Renal pelvis (tissue), 12 donors: ENCODE data around the gene RNF17. TPM values are rescaled to one million over a fixed set of nuclear protein-coding genes. Genes with fewer than 3 reads are reported as not detected.
A peak's percentile ranks its signal among the peaks of the same experiment; 100 is the strongest.
"Not testable (repeated sequence)": the region's sequence is repeated elsewhere in the genome, so short reads cannot be mapped to it uniquely, and the experiment has no call there.

ENCODE experiments used
- DNase-seq: peaks from one replicate; pipeline ENCODE4 v3.0.0-alpha.2; 2013
- long read RNA-seq, 16 experiments: transcript quantifications; one replicate each; lab custom pipeline, GENCODE V29; 2026
- polyA plus RNA-seq, 3 donors: library from polyadenylated mRNA; unstranded; fragments of 120-200 nt; gene quantifications; one replicate each; pipeline ENCODE4 v1.2.1, GENCODE V29; 2013; ENCODE audit not compliant: insufficient read length in 3 of 3

Gene RNF17, protein sequence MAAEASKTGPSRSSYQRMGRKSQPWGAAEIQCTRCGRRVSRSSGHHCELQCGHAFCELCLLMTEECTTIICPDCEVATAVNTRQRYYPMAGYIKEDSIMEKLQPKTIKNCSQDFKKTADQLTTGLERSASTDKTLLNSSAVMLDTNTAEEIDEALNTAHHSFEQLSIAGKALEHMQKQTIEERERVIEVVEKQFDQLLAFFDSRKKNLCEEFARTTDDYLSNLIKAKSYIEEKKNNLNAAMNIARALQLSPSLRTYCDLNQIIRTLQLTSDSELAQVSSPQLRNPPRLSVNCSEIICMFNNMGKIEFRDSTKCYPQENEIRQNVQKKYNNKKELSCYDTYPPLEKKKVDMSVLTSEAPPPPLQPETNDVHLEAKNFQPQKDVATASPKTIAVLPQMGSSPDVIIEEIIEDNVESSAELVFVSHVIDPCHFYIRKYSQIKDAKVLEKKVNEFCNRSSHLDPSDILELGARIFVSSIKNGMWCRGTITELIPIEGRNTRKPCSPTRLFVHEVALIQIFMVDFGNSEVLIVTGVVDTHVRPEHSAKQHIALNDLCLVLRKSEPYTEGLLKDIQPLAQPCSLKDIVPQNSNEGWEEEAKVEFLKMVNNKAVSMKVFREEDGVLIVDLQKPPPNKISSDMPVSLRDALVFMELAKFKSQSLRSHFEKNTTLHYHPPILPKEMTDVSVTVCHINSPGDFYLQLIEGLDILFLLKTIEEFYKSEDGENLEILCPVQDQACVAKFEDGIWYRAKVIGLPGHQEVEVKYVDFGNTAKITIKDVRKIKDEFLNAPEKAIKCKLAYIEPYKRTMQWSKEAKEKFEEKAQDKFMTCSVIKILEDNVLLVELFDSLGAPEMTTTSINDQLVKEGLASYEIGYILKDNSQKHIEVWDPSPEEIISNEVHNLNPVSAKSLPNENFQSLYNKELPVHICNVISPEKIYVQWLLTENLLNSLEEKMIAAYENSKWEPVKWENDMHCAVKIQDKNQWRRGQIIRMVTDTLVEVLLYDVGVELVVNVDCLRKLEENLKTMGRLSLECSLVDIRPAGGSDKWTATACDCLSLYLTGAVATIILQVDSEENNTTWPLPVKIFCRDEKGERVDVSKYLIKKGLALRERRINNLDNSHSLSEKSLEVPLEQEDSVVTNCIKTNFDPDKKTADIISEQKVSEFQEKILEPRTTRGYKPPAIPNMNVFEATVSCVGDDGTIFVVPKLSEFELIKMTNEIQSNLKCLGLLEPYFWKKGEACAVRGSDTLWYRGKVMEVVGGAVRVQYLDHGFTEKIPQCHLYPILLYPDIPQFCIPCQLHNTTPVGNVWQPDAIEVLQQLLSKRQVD (N-terminal part only)
- under 1 TPM in 1 of 3 donors, not detected in 2; 0.16 TPM for polyA plus RNA-seq
- long read RNA-seq, donor 1: 0 reads
- long read RNA-seq, donor 2: 0 reads
- long read RNA-seq, donor 3: 0 reads
- long read RNA-seq, donor 4: 0 reads
- long read RNA-seq, donor 5, partial matches to known transcripts: 6 of 6 reads
- long read RNA-seq, donor 5, other reads (novel, unspliced or antisense): 0 of 6 reads
- long read RNA-seq, donor 6: 0 reads
- long read RNA-seq, donor 7: 0 reads
- long read RNA-seq, donor 8: 0 reads
- long read RNA-seq, donor 9: 0 reads
- long read RNA-seq, donor 10: 0 reads
- long read RNA-seq, donor 11: 0 reads
- long read RNA-seq, donor 12: 0 reads
- long read RNA-seq, donor 13: 0 reads
- long read RNA-seq, donor 14: 0 reads
- long read RNA-seq, donor 15: 0 reads
- long read RNA-seq, donor 16: 0 reads

DNA sequence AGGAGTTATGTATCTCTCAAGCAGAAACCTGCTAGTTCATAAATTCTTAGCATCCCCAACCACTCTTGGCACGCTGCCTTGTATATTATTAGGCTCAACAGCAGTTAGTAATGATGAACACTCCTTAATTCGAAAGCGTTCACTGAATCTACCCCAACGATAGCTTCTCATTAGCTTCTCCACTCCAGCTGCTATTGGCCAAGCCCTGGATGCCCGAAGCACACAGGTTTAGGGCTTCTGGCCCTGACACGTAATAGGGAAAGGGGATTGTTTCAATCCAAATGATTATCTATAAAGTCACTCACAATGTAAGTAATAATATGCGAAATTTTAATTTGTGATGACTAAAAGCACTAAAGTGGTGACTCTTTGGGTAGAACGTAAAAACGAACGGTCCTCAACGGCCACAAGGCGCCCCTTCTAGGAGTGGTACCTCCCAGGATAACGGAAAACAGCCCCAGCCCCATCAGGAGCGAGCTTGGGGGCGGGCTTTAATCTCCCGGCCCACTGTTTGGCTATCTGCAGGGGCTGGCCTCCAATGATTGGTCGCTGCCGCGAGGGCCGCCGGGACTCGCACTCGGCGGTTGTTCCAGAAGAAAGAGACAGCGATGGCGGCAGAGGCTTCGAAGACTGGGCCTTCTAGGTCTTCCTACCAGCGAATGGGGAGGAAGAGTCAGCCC, at the start of gene RNF17:
Gene RNF17 (plus strand): TSS at position 574 of the 680 bp plus-strand sequence. CDS start 35 bp downstream, at position 609.
- DNase-seq: no peak

DNA sequence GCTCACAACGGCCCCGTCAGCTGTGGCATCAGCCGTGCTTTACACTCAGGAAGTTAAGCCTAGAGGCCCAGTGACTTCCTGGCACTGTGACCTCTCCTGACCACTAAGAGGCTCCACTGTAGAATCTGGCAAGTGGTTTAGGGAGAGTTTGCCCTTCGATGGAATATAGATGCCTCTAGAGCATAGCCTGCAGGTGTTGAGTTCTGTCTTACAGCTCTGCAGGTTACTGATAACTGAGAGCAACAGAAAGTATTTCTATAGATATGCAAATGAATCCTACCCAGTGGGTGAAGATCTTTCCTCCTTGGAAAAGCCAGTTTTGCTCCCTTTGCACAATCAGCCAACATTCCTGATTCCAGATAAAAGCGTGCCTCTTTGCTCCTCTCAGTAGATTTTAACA, 48.0 kb upstream of the RNF17 start:
- no peak for DNase-seq

DNA sequence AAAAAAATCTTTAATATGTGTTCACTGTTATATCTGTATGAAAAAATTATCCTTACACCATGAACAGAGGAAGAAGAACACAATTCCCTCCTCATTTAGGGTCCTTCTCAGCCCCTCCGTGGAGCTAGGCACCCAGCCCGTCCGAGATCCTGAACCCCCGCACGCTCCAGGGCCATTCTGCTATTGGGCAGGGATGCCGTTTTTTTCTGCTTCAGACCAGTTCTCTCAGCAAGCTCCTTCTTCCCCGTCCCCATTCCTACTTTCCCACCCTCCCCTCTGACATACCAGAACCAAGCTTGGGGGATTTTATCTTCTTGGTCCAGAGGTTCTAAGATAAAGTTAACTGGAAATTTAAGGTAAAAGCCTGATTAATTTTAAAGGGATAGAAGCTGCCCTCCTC, 47.5 kb upstream of the RNF17 start:
- DNase-seq: no peak

DNA sequence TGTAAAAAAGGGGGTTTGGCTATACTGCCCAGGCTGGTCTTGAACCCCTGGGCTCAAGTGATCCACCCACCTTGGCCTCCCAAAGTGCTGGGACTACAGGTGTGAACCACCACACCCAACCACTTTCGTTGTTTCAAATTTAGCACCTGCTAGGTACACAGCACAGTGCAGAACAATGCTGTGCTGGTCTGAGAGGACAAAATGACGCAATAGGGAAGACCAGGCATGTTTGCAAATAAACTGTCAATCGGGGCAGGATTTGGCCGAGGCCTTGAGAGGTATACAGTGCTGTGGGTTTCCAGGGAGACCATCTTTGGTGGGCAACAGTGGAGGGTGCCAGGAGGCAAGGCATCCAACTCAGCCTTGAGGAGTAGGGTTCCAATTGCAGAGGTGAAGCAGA, 46.8 kb upstream of the RNF17 start:
- DNase-seq: no peak

DNA sequence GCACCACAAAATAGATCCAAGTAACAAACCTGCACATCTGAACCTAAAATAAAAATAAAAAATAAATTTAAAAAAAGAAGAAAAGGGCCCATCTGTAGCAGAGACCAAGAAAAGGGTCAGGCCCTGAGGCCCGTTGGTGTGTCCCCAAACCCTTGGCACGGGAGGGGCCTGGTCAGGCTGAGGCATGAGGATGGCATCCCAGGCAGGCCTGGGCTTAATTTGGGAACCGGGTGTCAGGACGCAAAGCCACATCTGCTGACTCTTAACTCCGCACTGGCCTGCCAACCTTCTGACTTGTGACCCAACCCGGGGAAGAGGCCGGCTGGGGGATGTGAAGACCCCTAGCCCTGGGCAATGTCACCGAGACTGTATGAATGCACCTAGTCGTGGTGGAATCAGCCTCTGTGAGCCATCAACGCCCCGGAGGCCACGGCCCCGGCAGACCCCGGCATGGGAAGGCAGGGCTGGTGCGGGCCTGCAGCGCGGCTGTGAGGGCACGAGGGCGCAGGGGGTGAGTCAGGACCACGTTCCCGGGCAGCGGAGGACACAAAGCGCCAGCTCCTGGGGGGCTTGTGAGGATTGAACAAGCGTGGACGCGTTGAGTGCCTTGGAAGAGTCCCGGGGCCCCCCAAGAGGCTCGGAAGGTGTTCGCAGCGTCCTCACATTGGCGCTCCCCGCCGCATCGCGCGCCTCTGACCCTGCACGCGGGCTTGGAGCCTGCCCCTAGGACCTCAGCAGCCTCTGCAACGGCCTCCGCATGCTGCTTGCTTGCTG, 45.6 kb upstream of the RNF17 start:
- no peak for DNase-seq

DNA sequence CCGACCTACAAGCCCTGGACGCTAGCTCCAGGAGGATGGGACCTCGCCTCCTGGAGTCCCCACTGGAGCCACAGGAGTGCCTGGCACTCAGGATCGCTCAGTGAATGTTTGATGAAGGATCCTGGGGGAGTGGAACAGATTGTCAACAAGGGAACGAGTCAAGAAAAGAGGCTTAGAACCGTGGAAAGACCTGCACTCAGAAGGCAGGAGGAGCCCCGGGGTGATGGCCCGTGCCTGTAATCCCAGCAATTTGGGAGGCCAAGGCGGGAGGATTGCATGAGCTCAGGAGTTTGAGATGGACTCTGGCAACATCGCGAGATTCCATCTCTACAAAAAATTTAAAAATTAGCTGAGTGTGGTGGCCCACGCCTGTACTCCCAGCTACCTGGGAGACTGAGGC, 44.8 kb upstream of the RNF17 start:
- DNase-seq: no peak

DNA sequence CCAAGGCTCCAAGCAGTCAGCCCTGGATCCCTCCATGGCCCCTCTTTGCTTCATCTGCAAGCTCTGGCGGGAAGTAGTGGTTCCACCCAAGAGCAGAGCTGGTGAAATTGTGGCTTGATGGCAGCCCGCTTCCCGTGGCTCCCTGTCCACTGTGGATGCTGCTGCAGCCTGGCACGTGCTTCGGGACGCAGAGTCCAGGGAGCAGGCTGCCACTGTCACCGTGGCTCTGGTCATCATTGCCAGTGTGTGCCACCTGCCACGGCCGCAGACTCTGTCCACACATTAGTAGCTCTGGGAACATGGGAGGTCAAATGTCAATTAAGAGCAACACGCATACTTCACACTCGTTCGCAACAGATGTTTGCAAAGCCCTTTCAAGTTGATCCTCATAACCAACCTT, 40.8 kb upstream of the RNF17 start:
- no peak for DNase-seq

DNA sequence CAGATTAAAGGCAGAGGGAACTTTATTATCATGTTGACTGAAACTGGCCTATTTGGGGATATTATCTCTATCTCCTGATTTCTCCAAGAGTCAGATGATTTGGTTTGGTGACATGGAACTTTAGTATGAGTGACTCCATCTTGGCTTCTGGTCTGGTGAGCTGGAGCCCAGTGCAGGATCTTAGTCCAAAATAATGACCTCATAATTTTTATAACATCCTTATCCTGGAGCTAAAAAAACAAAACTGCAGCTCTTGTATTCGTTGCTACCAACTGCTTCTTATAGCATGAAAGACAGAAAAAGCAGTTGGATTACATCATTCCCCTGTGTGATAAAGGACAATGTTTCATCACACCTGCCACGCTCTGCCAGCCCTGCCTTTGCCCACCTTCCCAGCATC, 39.3 kb upstream of the RNF17 start:
- no peak for DNase-seq

DNA sequence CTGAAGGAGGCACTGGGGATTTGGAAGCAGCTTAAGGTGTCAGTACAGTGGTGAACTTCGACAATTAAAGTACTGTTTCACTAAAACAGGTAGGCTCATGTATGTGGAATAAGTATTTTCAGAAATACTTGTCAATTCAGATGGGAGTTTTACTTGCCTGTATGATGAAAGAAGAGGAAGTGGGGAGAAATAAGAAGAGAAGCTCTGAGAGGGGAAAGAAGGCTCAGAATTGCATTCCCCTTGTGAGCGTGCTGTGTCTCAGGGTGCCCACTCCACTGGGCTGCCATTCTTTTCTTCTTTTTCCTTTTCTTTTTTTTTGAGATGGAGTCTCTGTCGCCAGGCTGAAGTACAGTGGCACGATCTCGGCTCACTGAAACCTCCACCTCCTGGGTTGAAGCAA, 38.6 kb upstream of the RNF17 start:
- no peak for DNase-seq

DNA sequence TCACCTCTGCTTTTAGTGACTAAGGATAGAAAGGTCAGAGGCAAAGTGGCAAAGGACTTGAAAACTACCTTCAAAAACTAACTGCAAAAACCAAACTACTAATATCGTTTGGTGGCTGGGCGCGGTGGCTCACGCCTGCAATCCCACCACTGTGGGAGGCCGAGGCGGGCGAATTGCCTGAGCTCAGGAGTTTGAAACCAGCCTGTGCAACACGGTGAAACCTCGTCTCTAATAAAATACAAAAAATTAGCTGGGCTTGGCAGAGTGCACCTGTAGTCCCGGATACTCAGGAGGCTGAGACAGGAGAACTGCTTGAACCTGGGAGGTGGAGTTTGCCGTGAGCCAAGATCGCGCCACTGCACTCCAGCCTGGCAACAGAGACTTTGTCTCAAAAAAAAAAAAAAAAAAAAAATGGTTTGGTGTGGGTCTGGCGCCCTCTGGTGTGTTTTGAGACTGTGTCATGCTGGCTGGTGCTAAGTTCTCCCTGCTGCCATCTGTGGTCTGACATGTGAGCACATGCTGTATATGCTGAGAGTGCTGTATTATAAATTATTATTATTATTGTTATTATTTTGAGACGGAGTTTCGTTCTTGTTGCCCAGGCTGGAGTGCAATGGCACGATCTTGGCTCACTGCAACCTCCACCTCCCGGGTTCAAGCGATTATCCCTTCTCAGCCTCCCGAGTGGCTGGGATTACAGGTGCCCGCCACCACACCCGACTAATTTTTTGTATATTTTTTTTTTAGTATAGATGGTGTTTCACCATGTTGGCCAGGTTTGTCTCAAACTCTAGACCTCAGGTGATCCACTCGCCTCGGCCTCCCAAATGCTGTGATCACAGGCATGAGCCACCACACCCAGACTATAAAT, 36.0 kb upstream of the RNF17 start:
- peak; percentile 69 for DNase-seq

DNA sequence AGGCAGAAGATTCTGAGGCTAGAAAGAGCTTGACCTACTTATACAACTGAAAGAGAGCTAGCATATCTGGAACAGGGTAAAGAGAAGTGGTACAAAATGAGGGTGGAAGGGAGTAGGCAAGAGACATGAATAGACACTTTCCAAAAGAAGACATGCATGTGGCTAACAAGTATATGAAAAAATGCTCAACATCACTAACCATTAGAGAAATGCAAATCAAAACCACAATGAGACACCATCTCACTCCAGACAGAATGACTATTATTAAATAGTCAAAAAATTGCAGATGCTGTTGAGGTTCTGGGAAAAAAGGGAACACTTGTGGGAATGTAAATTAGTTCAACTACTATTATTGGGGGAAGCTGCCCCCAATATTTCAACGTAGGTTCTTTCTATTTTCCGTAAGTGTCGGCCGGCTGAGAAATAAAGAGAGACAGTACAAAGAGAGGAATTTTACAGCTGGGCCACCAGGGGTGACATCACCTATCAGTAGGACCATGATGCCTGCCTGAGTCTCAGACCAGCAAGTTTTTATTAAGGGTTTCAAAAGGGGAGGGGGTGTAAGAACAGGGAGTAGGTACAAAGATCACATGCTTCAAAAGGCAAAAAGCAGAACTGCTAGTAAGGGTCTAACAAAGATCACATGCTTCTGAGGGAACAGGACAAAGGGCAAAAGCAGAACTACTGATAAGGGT, 32.9 kb upstream of the RNF17 start:
- DNase-seq: not testable (repeated sequence)

DNA sequence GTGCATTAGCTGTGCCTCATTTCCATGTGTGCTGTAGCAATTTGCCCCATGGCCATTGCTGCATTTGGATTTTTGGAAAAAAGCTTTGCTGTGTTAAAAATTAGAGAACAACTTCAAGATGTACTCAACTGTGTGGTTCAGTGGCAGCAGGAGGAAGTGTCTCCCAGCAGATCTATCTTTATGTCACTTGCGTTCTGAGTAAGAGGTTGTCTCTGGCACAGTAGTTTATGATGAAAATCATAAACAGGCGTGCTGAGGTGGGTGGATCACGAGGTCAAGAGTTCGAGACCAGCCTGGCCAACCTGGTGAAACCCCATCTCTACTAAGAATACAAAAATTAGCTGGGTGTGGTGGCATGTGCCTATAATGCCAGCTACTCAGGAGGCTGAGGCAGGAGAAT, 29.0 kb upstream of the RNF17 start:
- no peak for DNase-seq

DNA sequence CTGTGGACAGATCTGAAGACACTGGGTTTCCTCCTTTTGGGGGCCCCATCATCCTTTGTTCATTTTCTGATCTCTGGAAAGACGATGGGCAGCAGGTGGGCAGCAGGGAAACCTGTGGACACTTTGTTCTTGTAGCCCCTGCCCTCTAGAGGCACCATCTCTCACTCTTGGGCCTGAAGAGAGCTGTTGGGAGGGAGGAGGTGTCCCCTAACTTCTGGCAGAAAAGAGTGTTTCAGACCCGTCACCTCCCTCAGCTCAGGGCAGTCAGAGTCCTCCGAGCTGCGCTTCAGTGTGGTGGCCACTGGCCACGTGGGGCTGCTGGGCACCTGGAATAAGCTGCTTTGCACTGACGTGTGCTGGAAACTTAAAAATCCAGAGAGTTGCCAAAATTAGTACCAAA, 26.9 kb upstream of the RNF17 start:
- DNase-seq: no peak

DNA sequence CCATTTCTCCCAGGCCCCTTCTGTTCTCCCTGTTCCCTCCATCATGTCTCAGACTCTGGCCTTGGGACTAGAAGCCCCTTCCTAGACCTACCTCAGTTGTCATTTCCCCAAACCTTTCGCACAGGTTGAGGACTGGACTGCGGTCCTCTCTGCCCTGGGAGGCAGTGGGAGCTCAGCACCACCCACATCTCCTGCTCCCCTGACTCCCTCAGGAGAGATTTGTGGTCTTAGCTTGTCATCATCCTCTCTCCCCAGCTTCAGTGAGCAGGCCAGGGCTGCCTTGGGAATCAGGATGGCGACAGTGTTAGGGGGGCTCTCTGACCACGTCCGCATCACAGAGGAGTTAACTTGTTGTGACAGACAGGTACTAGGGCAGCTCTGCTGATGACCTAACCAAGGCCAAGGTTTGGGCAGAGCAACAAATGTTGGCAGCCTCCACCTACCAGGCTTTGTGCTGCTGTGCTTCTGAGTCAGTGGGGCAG, 25.6 kb upstream of the RNF17 start:
- no peak for DNase-seq

DNA sequence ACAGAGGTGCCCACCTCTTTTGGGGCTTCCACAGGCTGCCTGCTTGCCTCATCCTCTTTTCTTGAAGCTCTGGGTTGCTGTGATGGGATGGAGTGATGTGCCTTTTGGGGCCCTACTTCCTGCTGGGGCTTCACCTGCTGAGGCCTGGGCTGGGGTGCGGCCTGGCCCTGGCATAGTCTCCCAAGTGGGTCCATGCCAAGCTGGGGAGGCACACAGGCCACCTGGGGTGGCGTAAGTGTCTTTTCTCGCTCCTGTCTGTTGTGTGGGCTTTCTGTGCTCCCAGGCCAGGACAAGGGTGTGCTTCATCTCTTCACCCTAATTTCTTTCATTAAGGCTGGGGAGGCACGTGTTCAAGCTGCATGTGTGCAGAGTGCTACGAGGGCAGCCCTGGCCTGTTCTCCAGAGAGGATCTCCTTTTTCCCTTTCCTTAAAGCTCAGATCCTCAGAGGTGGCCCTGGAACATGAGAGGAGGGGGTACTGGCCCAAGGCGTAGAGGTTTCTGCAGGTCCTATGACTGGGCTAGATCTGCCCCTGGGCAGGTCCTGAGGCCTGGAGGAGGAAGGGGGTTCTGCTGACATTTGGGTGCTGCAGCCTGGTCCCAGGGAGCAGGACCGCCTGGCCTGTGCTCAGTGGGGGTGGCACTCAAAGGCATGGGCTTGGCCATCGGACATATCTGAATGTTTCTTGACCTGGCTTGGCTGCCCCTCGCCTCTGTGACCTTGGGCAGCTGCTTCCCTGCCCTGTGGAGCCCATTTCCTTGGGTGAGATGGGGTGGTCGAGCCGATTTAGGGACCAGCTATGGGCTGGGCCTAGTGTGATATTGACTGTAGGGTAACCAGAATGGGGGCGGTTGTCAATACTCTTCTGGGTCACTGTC, 23.7 kb upstream of the RNF17 start:
- DNase-seq: no peak

DNA sequence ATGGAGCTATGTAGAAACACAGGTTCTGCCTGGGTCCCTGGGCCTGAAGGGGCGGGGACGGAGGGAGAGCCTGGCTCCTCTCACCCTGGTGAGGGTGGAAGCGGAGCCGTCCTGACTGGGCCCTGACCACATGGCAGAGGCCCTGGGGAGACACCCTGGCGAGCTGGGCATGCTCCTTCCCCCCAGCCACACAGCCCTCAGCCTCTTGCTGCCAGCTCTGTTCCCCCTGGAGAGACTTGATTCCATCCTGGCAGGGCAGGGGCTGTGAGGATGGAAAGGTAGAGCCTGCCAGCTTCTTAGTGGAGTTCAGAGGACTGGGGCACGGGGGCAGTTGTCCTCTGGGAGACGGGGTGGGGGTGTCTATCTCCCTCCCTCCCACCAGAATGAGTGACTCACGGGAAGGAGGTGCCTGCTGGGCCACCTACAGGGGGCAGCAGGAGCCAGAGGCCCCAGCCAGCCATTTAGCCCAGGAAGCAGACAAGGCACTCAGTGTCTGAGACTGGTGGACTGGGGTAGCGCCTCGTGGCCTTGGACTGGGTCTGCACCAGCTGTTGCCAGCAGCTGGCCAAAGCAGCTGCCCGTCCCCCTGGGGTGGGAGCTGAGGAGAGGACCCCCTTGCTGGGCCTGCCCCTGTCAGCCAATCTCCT, 22.8 kb upstream of the RNF17 start:
- DNase-seq: no peak
